Measurements from ENCODE around the gene TRIM24. TPM values are rescaled to one million over a fixed set of nuclear protein-coding genes. Genes with fewer than 3 reads are reported as not detected.

TRIM24 gene
- total RNA-seq, 3 donors from 2014 or later, result 13.6 to 15.3 (median 14.1) TPM

Other genes starting within 250 kb of the TRIM24 start
- not detected for gene SVOPL, start 241.1 kb downstream of the TRIM24 start, total RNA-seq